HL-60/S4 treated with phorbol 12-myristate 13-acetate at 8.2 ng/mL for 4 days and 3 days (cell line): ENCODE results near the gene SLC1A2.

Experiments
- in situ Hi-C: fragments of 300-500 bp; cut with MboI; formaldehyde crosslinking; loops from 2 replicates; pipeline ENCODE4 v1.15.0; 2022; ENCODE audit warnings: low sequenced_read_pairs

The SLC1A2 gene

GRCh38 chr11:35250192-35250591, 169.2 kb downstream of the SLC1A2 start:
- in situ Hi-C loops = no loop called here

GRCh38 chr11:35248558-35249323, 170.6 kb downstream of the SLC1A2 start:
- in situ Hi-C loops = no loop called here

- in situ Hi-C loops = no loop called here
Measured at GRCh38 chr11:35247863-35248262, 171.5 kb downstream of the SLC1A2 start.

GRCh38 chr11:35247428-35247827, 171.9 kb downstream of the SLC1A2 start:
- in situ Hi-C loops = no loop called here

GRCh38 chr11:35246745-35247144, 172.6 kb downstream of the SLC1A2 start:
- in situ Hi-C loops = no loop called here

- in situ Hi-C loops = no loop called here
Measured at GRCh38 chr11:35245786-35246185, 173.6 kb downstream of the SLC1A2 start.

- in situ Hi-C loops = no loop called here
Measured at GRCh38 chr11:35245056-35245455, 174.3 kb downstream of the SLC1A2 start.

- in situ Hi-C loops = no loop called here
Measured at GRCh38 chr11:35243774-35244173, 175.6 kb downstream of the SLC1A2 start.

- in situ Hi-C loops = no loop called here
Measured at GRCh38 chr11:35242412-35243242, 176.7 kb downstream of the SLC1A2 start.

GRCh38 chr11:35241531-35241930, 177.8 kb downstream of the SLC1A2 start:
- in situ Hi-C loops = no loop called here

GRCh38 chr11:35241083-35241482, 178.3 kb downstream of the SLC1A2 start:
- in situ Hi-C loops = no loop called here

GRCh38 chr11:35239471-35240075, 179.8 kb downstream of the SLC1A2 start:
- in situ Hi-C loops = no loop called here

- in situ Hi-C loops = no loop called here
Measured at GRCh38 chr11:35238882-35239281, 180.5 kb downstream of the SLC1A2 start.

- in situ Hi-C loops = no loop called here
Measured at GRCh38 chr11:35237860-35238715, 181.3 kb downstream of the SLC1A2 start.

GRCh38 chr11:35237351-35237750, 182.0 kb downstream of the SLC1A2 start:
- in situ Hi-C loops = no loop called here

- in situ Hi-C loops = no loop called here
Measured at GRCh38 chr11:35236667-35237003, 182.7 kb downstream of the SLC1A2 start.

GRCh38 chr11:35235936-35236666, 183.3 kb downstream of the SLC1A2 start:
- in situ Hi-C loops = no loop called here

GRCh38 chr11:35235498-35235897, 183.9 kb downstream of the SLC1A2 start:
- in situ Hi-C loops = no loop called here

- in situ Hi-C loops = no loop called here
Measured at GRCh38 chr11:35235157-35235468, 184.2 kb downstream of the SLC1A2 start.

GRCh38 chr11:35234460-35235156, 184.8 kb downstream of the SLC1A2 start:
- in situ Hi-C loops = no loop called here
